Measurements from ENCODE around the gene TMEM178B. TPM values are rescaled to one million over a fixed set of nuclear protein-coding genes. Genes with fewer than 3 reads are reported as not detected.

TMEM178B gene
- polyA plus RNA-seq, 1 donor from 2014 or later, result 40.7 TPM

- Histone ChIP-seq H3K27ac (ENCODE audit: low read length) (peak overlapping the region; percentile 89), H3K9me2 (ENCODE audit: insufficient read depth, low read length) (no peaks in the 10 kb centered on the region), H3K79me2 (replicated peaks; ENCODE audit: insufficient read depth, low read length) (peaks cover 17% of the 10 kb centered on the region), H3K4me3 (ENCODE audit: low read length) (no peak overlapping the region), H4K20me1 (ENCODE audit: insufficient read depth) (no peaks in the 10 kb centered on the region), H3K9me3 (ENCODE audit: low read length) (no peaks in the 10 kb centered on the region), H3K36me3 (ENCODE audit: insufficient read depth, low read length) (no peaks in the 10 kb centered on the region), H3F3A (ENCODE audit: insufficient read depth, low read length, poor library complexity, severe bottlenecking) (peaks cover 11% of the 10 kb centered on the region), H2AFZ (ENCODE audit: low read depth, low read length) (no peak overlapping the region), H3K9ac (ENCODE audit: low read length) (no peak overlapping the region), H3K27me3 (ENCODE audit: insufficient read depth, low read depth, low read length) (no peaks in the 10 kb centered on the region), H3K4me2 (ENCODE audit: low read length) (no peak overlapping the region)
- TF ChIP-seq EZH2 (IDR thresholded peaks at IDR 0.05; ENCODE audit: borderline replicate concordance, insufficient read depth, low read length, poor library complexity, severe bottlenecking), result no peak
- no peak for TF ChIP-seq POLR2AphosphoS5 (IDR thresholded peaks at IDR 0.05)
- TF ChIP-seq TAF1 (IDR thresholded peaks at IDR 0.05; ENCODE audit: low read depth), result no peak
These were observed 313.8 kb downstream of the TMEM178B start for GRCh38 chr7:141387521-141388217.

DNA sequence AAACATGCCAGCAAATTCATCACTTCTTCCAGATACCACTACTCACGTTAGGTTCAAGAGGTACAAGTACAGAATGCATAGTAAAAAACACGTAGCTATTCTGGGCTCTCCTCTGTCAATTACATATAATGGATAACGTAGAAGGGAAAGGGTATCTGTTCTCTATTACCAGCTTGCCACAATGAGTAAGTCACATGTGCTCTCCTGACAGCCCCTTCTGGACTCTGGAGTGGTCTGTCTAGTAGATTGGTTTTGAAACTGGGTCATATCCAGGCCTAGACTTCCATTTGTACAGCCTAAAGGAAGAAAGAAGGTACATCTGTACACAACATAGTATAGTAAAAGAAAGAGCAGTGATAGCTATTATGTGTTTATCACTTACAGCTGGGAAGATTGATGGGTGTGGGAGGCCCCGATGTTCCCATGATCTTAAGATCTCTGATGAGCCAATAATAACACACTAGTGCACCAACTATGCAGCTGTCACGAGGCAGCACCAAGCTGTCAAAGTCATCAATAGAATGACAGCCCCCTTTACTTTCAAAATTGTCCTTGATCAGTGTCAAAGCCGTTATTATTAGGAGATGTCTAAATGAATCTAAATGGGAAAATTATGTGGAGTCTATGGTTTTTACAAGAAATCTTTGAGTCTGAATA lies 315.4 kb downstream of the TMEM178B start:
- no peaks in the 10 kb centered on the region for H3K9me3 ChIP-seq (ENCODE audit: low read length)
- peak overlapping the region; percentile 61 for H3K4me2 ChIP-seq (ENCODE audit: low read length)
- peaks cover 11% of the 10 kb centered on the region for H3F3A ChIP-seq (ENCODE audit: insufficient read depth, low read length, poor library complexity, severe bottlenecking)
- no peaks in the 10 kb centered on the region for H3K9me2 ChIP-seq (ENCODE audit: insufficient read depth, low read length)
- no peaks in the 10 kb centered on the region for H3K27me3 ChIP-seq (ENCODE audit: insufficient read depth, low read depth, low read length)
- peaks cover 17% of the 10 kb centered on the region for H3K79me2 ChIP-seq (replicated peaks; ENCODE audit: insufficient read depth, low read length)
- no peaks in the 10 kb centered on the region for H3K36me3 ChIP-seq (ENCODE audit: insufficient read depth, low read length)
- peak overlapping the region; percentile 50 for H3K4me3 ChIP-seq (ENCODE audit: low read length)
- peak; percentile 83 for TF ChIP-seq POLR2AphosphoS5 (IDR thresholded peaks at IDR 0.05)
- peak; percentile 99 for TF ChIP-seq EP300 (conservative IDR thresholded peaks at IDR 0.05; ENCODE audit: poor library complexity, severe bottlenecking)
- TF ChIP-seq RAD21 (conservative IDR thresholded peaks at IDR 0.05), result peak; percentile 22
- no peak for TF ChIP-seq TAF1 (IDR thresholded peaks at IDR 0.05; ENCODE audit: low read depth)
- TF ChIP-seq MXI1 (conservative IDR thresholded peaks at IDR 0.05; ENCODE audit: poor library complexity, severe bottlenecking), result peak; percentile 34
- TF ChIP-seq, protein P1, sequence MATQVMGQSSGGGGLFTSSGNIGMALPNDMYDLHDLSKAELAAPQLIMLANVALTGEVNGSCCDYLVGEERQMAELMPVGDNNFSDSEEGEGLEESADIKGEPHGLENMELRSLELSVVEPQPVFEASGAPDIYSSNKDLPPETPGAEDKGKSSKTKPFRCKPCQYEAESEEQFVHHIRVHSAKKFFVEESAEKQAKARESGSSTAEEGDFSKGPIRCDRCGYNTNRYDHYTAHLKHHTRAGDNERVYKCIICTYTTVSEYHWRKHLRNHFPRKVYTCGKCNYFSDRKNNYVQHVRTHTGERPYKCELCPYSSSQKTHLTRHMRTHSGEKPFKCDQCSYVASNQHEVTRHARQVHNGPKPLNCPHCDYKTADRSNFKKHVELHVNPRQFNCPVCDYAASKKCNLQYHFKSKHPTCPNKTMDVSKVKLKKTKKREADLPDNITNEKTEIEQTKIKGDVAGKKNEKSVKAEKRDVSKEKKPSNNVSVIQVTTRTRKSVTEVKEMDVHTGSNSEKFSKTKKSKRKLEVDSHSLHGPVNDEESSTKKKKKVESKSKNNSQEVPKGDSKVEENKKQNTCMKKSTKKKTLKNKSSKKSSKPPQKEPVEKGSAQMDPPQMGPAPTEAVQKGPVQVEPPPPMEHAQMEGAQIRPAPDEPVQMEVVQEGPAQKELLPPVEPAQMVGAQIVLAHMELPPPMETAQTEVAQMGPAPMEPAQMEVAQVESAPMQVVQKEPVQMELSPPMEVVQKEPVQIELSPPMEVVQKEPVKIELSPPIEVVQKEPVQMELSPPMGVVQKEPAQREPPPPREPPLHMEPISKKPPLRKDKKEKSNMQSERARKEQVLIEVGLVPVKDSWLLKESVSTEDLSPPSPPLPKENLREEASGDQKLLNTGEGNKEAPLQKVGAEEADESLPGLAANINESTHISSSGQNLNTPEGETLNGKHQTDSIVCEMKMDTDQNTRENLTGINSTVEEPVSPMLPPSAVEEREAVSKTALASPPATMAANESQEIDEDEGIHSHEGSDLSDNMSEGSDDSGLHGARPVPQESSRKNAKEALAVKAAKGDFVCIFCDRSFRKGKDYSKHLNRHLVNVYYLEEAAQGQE (IDR thresholded peaks at IDR 0.05; ENCODE audit: borderline replicate concordance), result peak; percentile 66
- no peak for TF ChIP-seq EZH2 (IDR thresholded peaks at IDR 0.05; ENCODE audit: borderline replicate concordance, insufficient read depth, low read length, poor library complexity, severe bottlenecking)
- H3K27ac ChIP-seq (ENCODE audit: low read length), result peak overlapping the region; percentile 89
- no peaks in the 10 kb centered on the region for H4K20me1 ChIP-seq (ENCODE audit: insufficient read depth)
- H2AFZ ChIP-seq (ENCODE audit: low read depth, low read length), result no peak overlapping the region
- H3K9ac ChIP-seq (ENCODE audit: low read length), result peak overlapping the region; percentile 51

DNA sequence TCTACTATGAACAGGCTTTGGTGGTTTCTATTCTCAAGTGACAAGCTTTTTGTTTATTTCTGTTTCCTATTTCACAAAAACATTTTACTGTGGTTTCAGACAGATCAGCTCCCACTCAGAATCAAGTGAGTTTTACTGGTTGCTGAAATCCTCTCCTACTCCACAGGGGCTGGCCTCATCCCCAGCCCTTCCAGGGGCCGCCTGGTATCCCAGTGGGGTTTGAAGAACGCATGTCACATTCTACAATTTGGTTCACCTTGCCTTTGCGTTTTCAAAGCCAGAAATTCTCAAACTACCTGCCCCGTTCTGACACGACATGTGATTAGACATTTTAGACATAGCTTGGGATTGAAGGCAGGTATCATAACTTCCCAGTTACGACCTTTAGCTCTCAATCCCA lies 316.5 kb downstream of the TMEM178B start:
- Histone ChIP-seq H3K79me2 (replicated peaks; ENCODE audit: insufficient read depth, low read length) (peaks cover 17% of the 10 kb centered on the region), H3K27me3 (ENCODE audit: insufficient read depth, low read depth, low read length) (no peaks in the 10 kb centered on the region), H3K9me2 (ENCODE audit: insufficient read depth, low read length) (no peaks in the 10 kb centered on the region), H3K4me2 (ENCODE audit: low read length) (peak overlapping the region; percentile 57), H3K9me3 (ENCODE audit: low read length) (no peaks in the 10 kb centered on the region), H2AFZ (ENCODE audit: low read depth, low read length) (no peak overlapping the region), H4K20me1 (ENCODE audit: insufficient read depth) (no peaks in the 10 kb centered on the region), H3K27ac (ENCODE audit: low read length) (peak overlapping the region; percentile 89), H3K9ac (ENCODE audit: low read length) (peak overlapping the region; percentile 51), H3K36me3 (ENCODE audit: insufficient read depth, low read length) (no peaks in the 10 kb centered on the region), H3F3A (ENCODE audit: insufficient read depth, low read length, poor library complexity, severe bottlenecking) (peaks cover 11% of the 10 kb centered on the region), H3K4me3 (ENCODE audit: low read length) (peak overlapping the region; percentile 50)
- no peak for TF ChIP-seq SMC3 (conservative IDR thresholded peaks at IDR 0.05; ENCODE audit: poor library complexity)
- no peak for TF ChIP-seq RAD21 (conservative IDR thresholded peaks at IDR 0.05)
- no peak for TF ChIP-seq EZH2 (IDR thresholded peaks at IDR 0.05; ENCODE audit: borderline replicate concordance, insufficient read depth, low read length, poor library complexity, severe bottlenecking)
- no peak for TF ChIP-seq EP300 (conservative IDR thresholded peaks at IDR 0.05; ENCODE audit: poor library complexity, severe bottlenecking)
- TF ChIP-seq, protein P1 (IDR thresholded peaks at IDR 0.05; ENCODE audit: borderline replicate concordance), result no peak
- TF ChIP-seq CTCF (IDR thresholded peaks at IDR 0.05; ENCODE audit: poor library complexity, severe bottlenecking), result no peak
- TF ChIP-seq MXI1 (conservative IDR thresholded peaks at IDR 0.05; ENCODE audit: poor library complexity, severe bottlenecking), result no peak

Data from neural cell (in vitro differentiated cells).